Natural killer cell (primary cell): ENCODE measurements around the gene FXYD5. TPM values are rescaled to one million over a fixed set of nuclear protein-coding genes. Genes with fewer than 3 reads are reported as not detected.
A peak's percentile ranks its signal among the peaks of the same experiment; 100 is the strongest.

Experiments used
- ATAC-seq, 3 donors: fragments of 150-1000 bp in 2 of 3; fragments of 200-7000 bp in 1 of 3; cut with Tn5 transposase; 1 replicate in 1 of 3; 2 replicates in 2 of 3; pipeline ENCODE4 v1.10.0; 2021; ENCODE audit warnings: mild to moderate bottlenecking in 2 of 3, moderate library complexity in 2 of 3
- DNase-seq, 2 donors: peaks; one replicate each; pipeline versions ENCODE4 v3.0.0 to v3.0.0-alpha.2; 2013 to 2021; ENCODE audit warnings: mixed read lengths in 1 of 2
- H3K27ac ChIP-seq: one replicate; pipeline ENCODE4 v1.5.1; 2013; ENCODE audit warnings: mild to moderate bottlenecking, low read length
- H3K27me3 ChIP-seq: one replicate; pipeline ENCODE4 v1.6.1; 2013; ENCODE audit warnings: low read length; ENCODE audit not compliant: control insufficient read depth, insufficient read depth
- H3K36me3 ChIP-seq: one replicate; pipeline ENCODE4 v1.6.1; 2013; ENCODE audit warnings: low read length; ENCODE audit not compliant: control insufficient read depth, insufficient read depth
- H3K4me1 ChIP-seq: one replicate; pipeline ENCODE4 v1.6.1; 2013; ENCODE audit warnings: low read length; ENCODE audit not compliant: control insufficient read depth, insufficient read depth
- H3K4me3 ChIP-seq: one replicate; pipeline ENCODE4 v1.5.1; 2013; ENCODE audit warnings: low read length
- H3K9me3 ChIP-seq: one replicate; pipeline ENCODE4 v1.6.1; 2013; ENCODE audit warnings: low read length; ENCODE audit not compliant: control insufficient read depth, insufficient read depth
- H3K27ac Mint-ChIP-seq, 2 donors: one replicate each; pipeline ENCODE4 v1.8.0; 2022; ENCODE audit warnings: mild to moderate bottlenecking in 2 of 2, mixed read lengths in 2 of 2, moderate library complexity in 1 of 2
- H3K27me3 Mint-ChIP-seq, 2 donors: one replicate each; pipeline ENCODE4 v1.8.0; 2022; ENCODE audit warnings: low read depth in 2 of 2, mixed read lengths in 2 of 2
- H3K36me3 Mint-ChIP-seq: one replicate; pipeline ENCODE4 v1.8.0; 2022; ENCODE audit warnings: mixed read lengths
- H3K4me1 Mint-ChIP-seq, 2 donors: one replicate each; pipeline ENCODE4 v1.8.0; 2022; ENCODE audit warnings: mixed read lengths in 2 of 2
- H3K4me3 Mint-ChIP-seq: one replicate; pipeline ENCODE4 v1.8.0; 2022; ENCODE audit warnings: mild to moderate bottlenecking, moderate library complexity, mixed read lengths
- H3K9me3 Mint-ChIP-seq, 2 donors: one replicate each; pipeline ENCODE4 v1.8.0; 2022; ENCODE audit warnings: mixed read lengths in 2 of 2
- WGBS: methylation state at CpG from one replicate; pipeline ENCODE4 v1.1.7; 2013; ENCODE audit warnings: missing lambda C conversion rate; ENCODE audit not compliant: insufficient coverage; 5-methylcytosine and 5-hydroxymethylcytosine counted together
- intact Hi-C: fragments of 100-400 bp; cut with micrococcal nuclease; formaldehyde crosslinking; loops from one replicate; pipeline ENCODE4 v1.14.2; 2022
- total RNA-seq, 4 donors: library from RNA; stranded (reverse); fragments of 120-200 nt in 1 of 4; gene quantifications; one replicate each; pipeline versions ENCODE4 v1.2.3 to v1.2.4, GENCODE V29; 2013 to 2022
- TF ChIP-seq, protein P1 (sequence below): fragments of 200-600 bp; IDR thresholded peaks from one replicate; pipeline ENCODE4 v1.8.0; 2022; ENCODE audit warnings: antibody characterized with exemption

Gene FXYD5
- total RNA-seq, 3 donors from 2014 or later (not counting 1 experiment from before 2014, with no cell fraction given), result 226 to 270 (median 231) TPM

DNA sequence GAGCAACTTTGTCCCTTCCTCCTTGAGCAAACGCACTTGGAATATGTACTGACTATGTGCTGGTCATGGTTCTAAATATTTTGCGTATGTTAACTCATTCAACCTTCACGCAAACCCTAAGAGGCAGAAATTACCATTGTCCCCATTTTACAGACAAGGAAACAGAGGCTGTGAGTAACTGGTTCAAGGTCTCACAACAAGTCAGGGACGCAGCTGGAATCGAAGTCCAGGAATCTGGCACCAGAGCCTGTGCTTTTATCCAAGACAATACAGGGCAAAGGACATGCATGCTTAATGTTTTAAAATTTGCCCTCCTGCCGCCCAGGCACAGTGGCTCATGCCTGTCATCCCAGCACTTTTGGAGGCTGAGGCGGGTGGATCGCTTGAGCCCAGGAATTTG is 5.1 kb downstream of the FXYD5 start:
- no peaks in the 10 kb centered on the region for H3K27me3 ChIP-seq
- Mint-ChIP-seq H3K36me3 (peaks cover 38% of the 10 kb centered on the region), H3K4me3 (no peak overlapping the region), H3K9me3 (peaks cover 0 to 4% of the 10 kb centered on the region in 2 donors), H3K27ac (no peak overlapping the region), H3K4me1 (peaks cover 48 to 54% of the 10 kb centered on the region in 2 donors), H3K27me3 (no peaks in the 10 kb centered on the region)
- TF ChIP-seq, protein P1, sequence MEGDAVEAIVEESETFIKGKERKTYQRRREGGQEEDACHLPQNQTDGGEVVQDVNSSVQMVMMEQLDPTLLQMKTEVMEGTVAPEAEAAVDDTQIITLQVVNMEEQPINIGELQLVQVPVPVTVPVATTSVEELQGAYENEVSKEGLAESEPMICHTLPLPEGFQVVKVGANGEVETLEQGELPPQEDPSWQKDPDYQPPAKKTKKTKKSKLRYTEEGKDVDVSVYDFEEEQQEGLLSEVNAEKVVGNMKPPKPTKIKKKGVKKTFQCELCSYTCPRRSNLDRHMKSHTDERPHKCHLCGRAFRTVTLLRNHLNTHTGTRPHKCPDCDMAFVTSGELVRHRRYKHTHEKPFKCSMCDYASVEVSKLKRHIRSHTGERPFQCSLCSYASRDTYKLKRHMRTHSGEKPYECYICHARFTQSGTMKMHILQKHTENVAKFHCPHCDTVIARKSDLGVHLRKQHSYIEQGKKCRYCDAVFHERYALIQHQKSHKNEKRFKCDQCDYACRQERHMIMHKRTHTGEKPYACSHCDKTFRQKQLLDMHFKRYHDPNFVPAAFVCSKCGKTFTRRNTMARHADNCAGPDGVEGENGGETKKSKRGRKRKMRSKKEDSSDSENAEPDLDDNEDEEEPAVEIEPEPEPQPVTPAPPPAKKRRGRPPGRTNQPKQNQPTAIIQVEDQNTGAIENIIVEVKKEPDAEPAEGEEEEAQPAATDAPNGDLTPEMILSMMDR, result no peak
- no peak overlapping the region for H3K27ac ChIP-seq
- peaks cover 21% of the 10 kb centered on the region for H3K4me1 ChIP-seq
- no peak overlapping the region for H3K4me3 ChIP-seq
- no peaks in the 10 kb centered on the region for H3K9me3 ChIP-seq
- H3K36me3 ChIP-seq, result peaks cover 72% of the 10 kb centered on the region
- no peak for ATAC-seq
- DNase-seq, result no peak
- intact Hi-C loops, result loop anchor here (5.0 kb wide), 1 partner anchor 108 kb away; the partner anchor contains the start of gene USF2
- WGBS, result 95% methylated on average over 8 of the region's 8 CpGs

- Histone ChIP-seq H3K4me3 (no peak overlapping the region), H3K27ac (no peak overlapping the region), H3K9me3 (no peaks in the 10 kb centered on the region), H3K4me1 (peaks cover 14% of the 10 kb centered on the region), H3K27me3 (no peaks in the 10 kb centered on the region), H3K36me3 (peaks cover 84% of the 10 kb centered on the region)
- TF ChIP-seq, protein P1, result no peak
- peak overlapping the region in 1 of 2 donors; percentile 44 for H3K27ac Mint-ChIP-seq
- peaks cover 44% of the 10 kb centered on the region for H3K36me3 Mint-ChIP-seq
- 69% methylated on average over 8 of the region's 9 CpGs for WGBS
- ATAC-seq (no peak), DNase-seq (no peak)
- no peak overlapping the region for H3K4me3 Mint-ChIP-seq
- no peaks in the 10 kb centered on the region for H3K27me3 Mint-ChIP-seq
- peaks cover 0 to 4% of the 10 kb centered on the region in 2 donors for H3K9me3 Mint-ChIP-seq
- H3K4me1 Mint-ChIP-seq, result peaks cover 37 to 46% of the 10 kb centered on the region in 2 donors
- intact Hi-C loops, result no loop called here
Measured at GRCh38 chr19:35160629-35161433, 6.3 kb downstream of the FXYD5 start.

GRCh38 chr19:35161434-35161743 is 6.9 kb downstream of the FXYD5 start:
- Mint-ChIP-seq H3K4me1 (peaks cover 33 to 44% of the 10 kb centered on the region in 2 donors), H3K27ac (no peak overlapping the region)

More at GRCh38 chr19:35161434-35161743, 6.9 kb downstream of the FXYD5 start:
- Histone ChIP-seq H3K36me3 (peaks cover 89% of the 10 kb centered on the region), H3K4me1 (peaks cover 14% of the 10 kb centered on the region), H3K9me3 (no peaks in the 10 kb centered on the region), H3K27ac (no peak overlapping the region), H3K27me3 (no peaks in the 10 kb centered on the region), H3K4me3 (no peak overlapping the region)
- intact Hi-C loops, result no loop called here
- no peaks in the 10 kb centered on the region for H3K27me3 Mint-ChIP-seq
- TF ChIP-seq, protein P1, result no peak
- DNase-seq (no peak), ATAC-seq (no peak)
- H3K36me3 Mint-ChIP-seq, result peaks cover 48% of the 10 kb centered on the region
- 94% methylated on average over 2 of the region's 2 CpGs for WGBS
- peaks cover 0 to 4% of the 10 kb centered on the region in 2 donors for H3K9me3 Mint-ChIP-seq
- no peak overlapping the region for H3K4me3 Mint-ChIP-seq
